HCT116 (cell line): ENCODE measurements around the gene KLHL6. TPM values are rescaled to one million over a fixed set of nuclear protein-coding genes. Genes with fewer than 3 reads are reported as not detected.

Experiments
- ATAC-seq: fragments of 200-7000 bp; cut with Tn5 transposase; 2 replicates; pipeline ENCODE4 v1.9.1; 2020; ENCODE audit warnings: mild to moderate bottlenecking, moderate library complexity
- BruUV-seq: library from RNA; stranded (reverse); fragments of 400-500 nt; replicated peaks from 2 replicates; lab custom pipeline; 2021; lab: Mats Ljungman, UMichigan
- CTCF ChIA-PET: fragments of 300-600 bp; sonication (Branson Sonifier 250); formaldehyde crosslinking; loops from one replicate; lab custom pipeline; 2021; ENCODE audit warnings: antibody characterized with exemption; lab: Charles Lee
- POLR2A ChIA-PET: fragments of 300-600, 350-600 bp; sonication (Branson Sonifier 250); formaldehyde crosslinking; loops from one replicate; lab custom pipeline; 2021; ENCODE audit warnings: antibody characterized with exemption; lab: Charles Lee
- RAD21 ChIA-PET, 2 experiments: fragments of 300-600 bp; sonication (Branson Sonifier 250); formaldehyde crosslinking; loops; one replicate each; lab custom pipeline; 2023; ENCODE audit warnings: low total read pairs in 2 of 2; ENCODE audit not compliant: uncharacterized antibody in 2 of 2, unreplicated experiment in 2 of 2, low non-redundant PET in 1 of 2; lab: Charles Lee
- DNase-seq: peaks from one replicate; pipeline ENCODE4 v3.0.0-alpha.2; 2010; ENCODE audit warnings: low read depth, low spot score
- H2AFZ ChIP-seq: fragments of 200-600 bp; shearing (Covaris generic), sonication (generic); 2 replicates; pipeline ENCODE4 v1.6.1; 2017; ENCODE audit warnings: low read depth, mixed run types, mixed read lengths, antibody characterized with exemption, low read length; ENCODE audit not compliant: poor library complexity, severe bottlenecking
- H3K27ac ChIP-seq: 2 replicates; pipeline ENCODE4 v1.5.1; 2012; ENCODE audit warnings: low read depth, low read length
- H3K27me3 ChIP-seq: fragments of 200-600 bp; sonication (generic); 2 replicates; pipeline ENCODE4 v1.6.1; 2016; ENCODE audit warnings: mixed run types, low read length, mixed read lengths; ENCODE audit not compliant: insufficient read depth
- H3K36me3 ChIP-seq, 2 experiments: fragments of 200-500 bp in 1 of 2; fragments of 200-600 bp in 1 of 2; sonication (Bioruptor generic) in 1 of 2; sonication (generic) in 1 of 2; 2 replicates each; pipeline versions ENCODE4 v1.5.1 to v1.6.1; 2014 to 2016; ENCODE audit warnings: low read length in 2 of 2, inconsistent platforms in 1 of 2, mixed read lengths in 1 of 2, mixed run types in 1 of 2; ENCODE audit not compliant: insufficient read depth in 2 of 2, control insufficient read depth in 1 of 2
- H3K4me1 ChIP-seq, 2 experiments: fragments of 200-600 bp in 1 of 2; sonication (generic) in 1 of 2; 2 replicates each; pipeline versions ENCODE4 v1.5.1 to v1.6.1; 2012 to 2017; ENCODE audit warnings: low read length in 2 of 2, inconsistent platforms in 1 of 2, mild to moderate bottlenecking in 1 of 2, mixed read lengths in 1 of 2, mixed run types in 1 of 2, moderate library complexity in 1 of 2; ENCODE audit not compliant: insufficient read depth in 2 of 2, control insufficient read depth in 1 of 2
- H3K4me2 ChIP-seq: fragments of 200-600 bp; sonication (generic); 2 replicates; pipeline ENCODE4 v1.6.1; 2017; ENCODE audit warnings: mixed run types, low read length, mixed read lengths
- H3K4me3 ChIP-seq, 2 experiments: fragments of 200-600 bp in 1 of 2; sonication (generic) in 1 of 2; replicated peaks in 1 of 2; 2 replicates each; pipeline ENCODE4 v1.5.1; 2011 to 2016; ENCODE audit warnings: low read length in 2 of 2, control low read depth in 1 of 2, low read depth in 1 of 2, mild to moderate bottlenecking in 1 of 2, mixed read lengths in 1 of 2, mixed run types in 1 of 2
- H3K79me2 ChIP-seq: fragments of 200-600 bp; sonication (generic); 2 replicates; pipeline ENCODE4 v1.6.1; 2017; ENCODE audit warnings: mild to moderate bottlenecking, mixed run types, low read length, moderate library complexity, mixed read lengths; ENCODE audit not compliant: insufficient read depth
- H3K9ac ChIP-seq: fragments of 200-600 bp; sonication (generic); 2 replicates; pipeline ENCODE4 v1.6.1; 2016; ENCODE audit warnings: low read length, mixed read lengths
- H3K9me2 ChIP-seq: fragments of 200-600 bp; sonication (generic), shearing (Covaris generic); 2 replicates; pipeline ENCODE4 v1.6.1; 2017; ENCODE audit warnings: mixed run types, mild to moderate bottlenecking, moderate library complexity; ENCODE audit not compliant: insufficient read depth
- H3K9me3 ChIP-seq, 2 experiments: fragments of 200-500 bp in 1 of 2; fragments of 200-600 bp in 1 of 2; sonication (Bioruptor generic) in 1 of 2; sonication (generic) in 1 of 2; 2 replicates each; pipeline ENCODE4 v1.6.1; 2014 to 2017; ENCODE audit warnings: low read length in 2 of 2, mixed read lengths in 2 of 2, inconsistent platforms in 1 of 2, low read depth in 1 of 2, mild to moderate bottlenecking in 1 of 2, mixed run types in 1 of 2, moderate library complexity in 1 of 2; ENCODE audit not compliant: control insufficient read depth in 1 of 2, insufficient read depth in 1 of 2
- H4K20me1 ChIP-seq: fragments of 200-600 bp; sonication (generic), shearing (Covaris generic); 2 replicates; pipeline ENCODE4 v1.6.1; 2017; ENCODE audit warnings: mixed run types, mild to moderate bottlenecking, moderate library complexity; ENCODE audit not compliant: insufficient read depth
- CBX3 ChIP-seq: IDR thresholded peaks from 2 replicates; pipeline ENCODE4 v1.6.1; 2012; ENCODE audit warnings: low read depth
- EGR1 ChIP-seq: IDR thresholded peaks from 2 replicates; pipeline ENCODE4 v1.6.1; 2012; ENCODE audit warnings: low read depth
- EZH2 ChIP-seq: fragments of 200-600 bp; sonication (generic); IDR thresholded peaks from 2 replicates; pipeline ENCODE4 v1.6.1; 2017; ENCODE audit warnings: antibody characterized with exemption, mixed run types
- EZH2phosphoT487 ChIP-seq: fragments of 200-600 bp; IDR thresholded peaks from 2 replicates; pipeline ENCODE4 v1.6.1; 2018; ENCODE audit warnings: antibody characterized with exemption, borderline replicate concordance
- SIN3A ChIP-seq: IDR thresholded peaks from 2 replicates; pipeline ENCODE4 v1.6.1; 2012; ENCODE audit warnings: low read depth
- SP1 ChIP-seq: IDR thresholded peaks from 2 replicates; pipeline ENCODE4 v1.6.1; 2012; ENCODE audit warnings: low read depth
- SRF ChIP-seq: IDR thresholded peaks from 2 replicates; pipeline ENCODE4 v1.6.1; 2012; ENCODE audit warnings: low read depth
- TCF7L2 ChIP-seq: IDR thresholded peaks from 2 replicates; pipeline ENCODE4 v1.7.0; 2011; ENCODE audit warnings: borderline replicate concordance, inconsistent platforms; ENCODE audit not compliant: insufficient read depth, insufficient read length; ENCODE audit errors: extremely low read depth
- ZNF274 ChIP-seq: fragments of 200-500 bp; sonication (Bioruptor generic); IDR thresholded peaks from 2 replicates; pipeline ENCODE4 v1.6.1; 2014; ENCODE audit warnings: mild to moderate bottlenecking, low read depth, low read length, inconsistent platforms
- intact Hi-C: fragments of 100-400 bp; cut with micrococcal nuclease; formaldehyde crosslinking; loops from 2 replicates; pipeline ENCODE4 v1.10.0; 2022
- total RNA-seq: library from RNA; stranded (reverse); gene quantifications from one replicate; pipeline ENCODE4 v1.2.1, GENCODE V29; 2021; ENCODE audit not compliant: unreplicated experiment
- TF ChIP-seq, protein P1 (sequence below), 3 experiments: fragments of 200-600 bp in 1 of 3; sonication (generic) in 1 of 3; IDR thresholded peaks in 2 of 3; conservative IDR thresholded peaks in 1 of 3; 2 replicates each; pipeline ENCODE4 v1.5.1; 2012 to 2017; ENCODE audit warnings: low read depth in 2 of 3, low read length in 2 of 3, antibody characterized with exemption in 1 of 3, borderline replicate concordance in 1 of 3, control low read depth in 1 of 3, mild to moderate bottlenecking in 1 of 3, mixed read lengths in 1 of 3, mixed run types in 1 of 3, moderate library complexity in 1 of 3; ENCODE audit not compliant: insufficient read depth in 1 of 3
- TF ChIP-seq, protein P2 (sequence below): IDR thresholded peaks from 2 replicates; pipeline ENCODE4 v1.6.1; 2012; ENCODE audit warnings: low read depth
- TF ChIP-seq, protein P3 (sequence below): IDR thresholded peaks from 2 replicates; pipeline ENCODE4 v1.6.1; 2011; ENCODE audit warnings: mild to moderate bottlenecking, low read length, moderate library complexity; ENCODE audit not compliant: insufficient replicate concordance; ENCODE audit errors: extremely low read depth

KLHL6 gene
- total RNA-seq, 1 experiment from 2014 or later: 0.15 TPM

DNA sequence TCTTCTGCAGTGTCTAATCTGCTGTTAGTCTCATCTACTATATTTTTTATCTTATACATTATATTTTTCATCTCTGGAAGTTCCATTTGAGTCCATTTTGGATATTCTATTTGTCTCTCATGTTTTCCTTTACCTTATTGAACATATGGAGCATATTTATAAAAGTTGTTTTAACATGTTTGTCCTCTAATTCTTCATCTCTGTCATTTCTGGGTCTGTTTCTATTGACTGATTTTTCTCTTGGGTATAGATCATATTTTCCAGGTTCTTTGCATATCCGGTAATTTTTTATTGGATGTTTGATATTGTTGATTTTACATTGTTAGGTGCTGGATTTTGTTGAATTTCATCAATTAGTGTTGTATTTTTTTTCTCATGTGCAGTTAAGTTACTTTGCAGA is 42.5 kb upstream of the KLHL6 start:
- Histone ChIP-seq H3K27me3 (no peaks in the 10 kb centered on the region), H3K9me3 (peaks cover 0 to 3% of the 10 kb centered on the region in 2 experiments; a peak in 1 of 4 replicates), H3K9me2 (no peaks in the 10 kb centered on the region), H3K4me1 (no peaks in the 10 kb centered on the region), H3K9ac (no peak overlapping the region), H3K36me3 (no peaks in the 10 kb centered on the region), H2AFZ (no peak overlapping the region), H3K4me3 (no peak overlapping the region), H3K79me2 (no peaks in the 10 kb centered on the region), H3K27ac (no peak overlapping the region), H4K20me1 (no peaks in the 10 kb centered on the region), H3K4me2 (no peak overlapping the region)
- BruUV-seq: no TSS peak
- DNase-seq (no peak), ATAC-seq (no peak)
- intact Hi-C loops: no loop called here
- ChIA-PET POLR2A (no interaction called here), RAD21 (no interaction called here), CTCF (no interaction called here)
- TF ChIP-seq, protein P1, sequence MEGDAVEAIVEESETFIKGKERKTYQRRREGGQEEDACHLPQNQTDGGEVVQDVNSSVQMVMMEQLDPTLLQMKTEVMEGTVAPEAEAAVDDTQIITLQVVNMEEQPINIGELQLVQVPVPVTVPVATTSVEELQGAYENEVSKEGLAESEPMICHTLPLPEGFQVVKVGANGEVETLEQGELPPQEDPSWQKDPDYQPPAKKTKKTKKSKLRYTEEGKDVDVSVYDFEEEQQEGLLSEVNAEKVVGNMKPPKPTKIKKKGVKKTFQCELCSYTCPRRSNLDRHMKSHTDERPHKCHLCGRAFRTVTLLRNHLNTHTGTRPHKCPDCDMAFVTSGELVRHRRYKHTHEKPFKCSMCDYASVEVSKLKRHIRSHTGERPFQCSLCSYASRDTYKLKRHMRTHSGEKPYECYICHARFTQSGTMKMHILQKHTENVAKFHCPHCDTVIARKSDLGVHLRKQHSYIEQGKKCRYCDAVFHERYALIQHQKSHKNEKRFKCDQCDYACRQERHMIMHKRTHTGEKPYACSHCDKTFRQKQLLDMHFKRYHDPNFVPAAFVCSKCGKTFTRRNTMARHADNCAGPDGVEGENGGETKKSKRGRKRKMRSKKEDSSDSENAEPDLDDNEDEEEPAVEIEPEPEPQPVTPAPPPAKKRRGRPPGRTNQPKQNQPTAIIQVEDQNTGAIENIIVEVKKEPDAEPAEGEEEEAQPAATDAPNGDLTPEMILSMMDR (IDR thresholded peaks at IDR 0.05 in 2 of 3, conservative IDR thresholded peaks at IDR 0.05 in 1 of 3; ENCODE audit: borderline replicate concordance in 1 of 3, insufficient read depth in 1 of 3, low read depth in 2 of 3, low read length in 2 of 3): no peak
- TF ChIP-seq ZNF274: no peak
- no peak for TF ChIP-seq CBX3
- TF ChIP-seq, protein P2, sequence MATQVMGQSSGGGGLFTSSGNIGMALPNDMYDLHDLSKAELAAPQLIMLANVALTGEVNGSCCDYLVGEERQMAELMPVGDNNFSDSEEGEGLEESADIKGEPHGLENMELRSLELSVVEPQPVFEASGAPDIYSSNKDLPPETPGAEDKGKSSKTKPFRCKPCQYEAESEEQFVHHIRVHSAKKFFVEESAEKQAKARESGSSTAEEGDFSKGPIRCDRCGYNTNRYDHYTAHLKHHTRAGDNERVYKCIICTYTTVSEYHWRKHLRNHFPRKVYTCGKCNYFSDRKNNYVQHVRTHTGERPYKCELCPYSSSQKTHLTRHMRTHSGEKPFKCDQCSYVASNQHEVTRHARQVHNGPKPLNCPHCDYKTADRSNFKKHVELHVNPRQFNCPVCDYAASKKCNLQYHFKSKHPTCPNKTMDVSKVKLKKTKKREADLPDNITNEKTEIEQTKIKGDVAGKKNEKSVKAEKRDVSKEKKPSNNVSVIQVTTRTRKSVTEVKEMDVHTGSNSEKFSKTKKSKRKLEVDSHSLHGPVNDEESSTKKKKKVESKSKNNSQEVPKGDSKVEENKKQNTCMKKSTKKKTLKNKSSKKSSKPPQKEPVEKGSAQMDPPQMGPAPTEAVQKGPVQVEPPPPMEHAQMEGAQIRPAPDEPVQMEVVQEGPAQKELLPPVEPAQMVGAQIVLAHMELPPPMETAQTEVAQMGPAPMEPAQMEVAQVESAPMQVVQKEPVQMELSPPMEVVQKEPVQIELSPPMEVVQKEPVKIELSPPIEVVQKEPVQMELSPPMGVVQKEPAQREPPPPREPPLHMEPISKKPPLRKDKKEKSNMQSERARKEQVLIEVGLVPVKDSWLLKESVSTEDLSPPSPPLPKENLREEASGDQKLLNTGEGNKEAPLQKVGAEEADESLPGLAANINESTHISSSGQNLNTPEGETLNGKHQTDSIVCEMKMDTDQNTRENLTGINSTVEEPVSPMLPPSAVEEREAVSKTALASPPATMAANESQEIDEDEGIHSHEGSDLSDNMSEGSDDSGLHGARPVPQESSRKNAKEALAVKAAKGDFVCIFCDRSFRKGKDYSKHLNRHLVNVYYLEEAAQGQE: no peak
- TF ChIP-seq, protein P3, sequence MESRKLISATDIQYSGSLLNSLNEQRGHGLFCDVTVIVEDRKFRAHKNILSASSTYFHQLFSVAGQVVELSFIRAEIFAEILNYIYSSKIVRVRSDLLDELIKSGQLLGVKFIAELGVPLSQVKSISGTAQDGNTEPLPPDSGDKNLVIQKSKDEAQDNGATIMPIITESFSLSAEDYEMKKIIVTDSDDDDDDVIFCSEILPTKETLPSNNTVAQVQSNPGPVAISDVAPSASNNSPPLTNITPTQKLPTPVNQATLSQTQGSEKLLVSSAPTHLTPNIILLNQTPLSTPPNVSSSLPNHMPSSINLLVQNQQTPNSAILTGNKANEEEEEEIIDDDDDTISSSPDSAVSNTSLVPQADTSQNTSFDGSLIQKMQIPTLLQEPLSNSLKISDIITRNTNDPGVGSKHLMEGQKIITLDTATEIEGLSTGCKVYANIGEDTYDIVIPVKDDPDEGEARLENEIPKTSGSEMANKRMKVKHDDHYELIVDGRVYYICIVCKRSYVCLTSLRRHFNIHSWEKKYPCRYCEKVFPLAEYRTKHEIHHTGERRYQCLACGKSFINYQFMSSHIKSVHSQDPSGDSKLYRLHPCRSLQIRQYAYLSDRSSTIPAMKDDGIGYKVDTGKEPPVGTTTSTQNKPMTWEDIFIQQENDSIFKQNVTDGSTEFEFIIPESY: no peak
- no peak for TF ChIP-seq EGR1
- TF ChIP-seq TCF7L2: no peak
- TF ChIP-seq SIN3A: no peak
- no peak for TF ChIP-seq SRF
- no peak for TF ChIP-seq EZH2phosphoT487
- TF ChIP-seq SP1: no peak
- TF ChIP-seq EZH2: no peak
